ENCODE data around the gene EXD3.

DNA sequence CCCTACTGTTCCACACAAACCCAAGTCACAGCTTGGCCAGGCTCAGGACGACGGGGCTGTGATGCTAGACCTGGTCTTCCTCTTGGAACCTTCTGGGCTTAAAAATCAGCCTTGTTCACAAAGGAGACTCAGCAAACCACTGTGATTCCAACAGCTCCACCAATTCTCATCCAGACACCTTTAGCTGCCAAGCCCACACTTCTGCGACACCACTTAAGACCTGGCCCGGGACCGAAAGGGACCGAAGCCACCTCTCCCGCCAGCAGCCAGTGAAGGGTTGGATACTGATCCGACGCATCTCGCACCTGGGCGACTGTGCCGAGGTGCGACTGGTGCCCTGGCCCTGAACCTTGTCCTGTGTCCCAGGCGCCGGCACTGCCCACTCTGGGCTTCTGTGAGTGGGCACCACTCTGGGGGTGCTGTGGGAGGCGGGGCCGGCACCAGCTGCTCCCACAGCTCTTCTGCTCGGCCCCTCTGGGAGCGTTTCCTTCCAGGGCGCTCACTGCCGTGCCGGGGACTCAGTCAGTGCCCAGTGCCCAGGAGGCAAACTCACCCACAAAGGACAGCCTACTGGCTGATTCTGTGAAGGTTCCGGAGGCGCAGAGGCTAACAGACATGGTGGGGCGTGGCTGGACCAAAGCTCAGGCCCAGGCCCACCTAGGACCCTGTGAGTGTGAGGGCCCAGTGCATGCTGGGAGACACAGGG lies 50.9 kb downstream of the EXD3 start:
- TF ChIP-seq, protein P1, sequence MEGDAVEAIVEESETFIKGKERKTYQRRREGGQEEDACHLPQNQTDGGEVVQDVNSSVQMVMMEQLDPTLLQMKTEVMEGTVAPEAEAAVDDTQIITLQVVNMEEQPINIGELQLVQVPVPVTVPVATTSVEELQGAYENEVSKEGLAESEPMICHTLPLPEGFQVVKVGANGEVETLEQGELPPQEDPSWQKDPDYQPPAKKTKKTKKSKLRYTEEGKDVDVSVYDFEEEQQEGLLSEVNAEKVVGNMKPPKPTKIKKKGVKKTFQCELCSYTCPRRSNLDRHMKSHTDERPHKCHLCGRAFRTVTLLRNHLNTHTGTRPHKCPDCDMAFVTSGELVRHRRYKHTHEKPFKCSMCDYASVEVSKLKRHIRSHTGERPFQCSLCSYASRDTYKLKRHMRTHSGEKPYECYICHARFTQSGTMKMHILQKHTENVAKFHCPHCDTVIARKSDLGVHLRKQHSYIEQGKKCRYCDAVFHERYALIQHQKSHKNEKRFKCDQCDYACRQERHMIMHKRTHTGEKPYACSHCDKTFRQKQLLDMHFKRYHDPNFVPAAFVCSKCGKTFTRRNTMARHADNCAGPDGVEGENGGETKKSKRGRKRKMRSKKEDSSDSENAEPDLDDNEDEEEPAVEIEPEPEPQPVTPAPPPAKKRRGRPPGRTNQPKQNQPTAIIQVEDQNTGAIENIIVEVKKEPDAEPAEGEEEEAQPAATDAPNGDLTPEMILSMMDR (IDR thresholded peaks at IDR 0.05), result no peak
- no peak for TF ChIP-seq POLR2A (IDR thresholded peaks at IDR 0.05)
